ENCODE data around the gene CARD11. TPM values are rescaled to one million over a fixed set of nuclear protein-coding genes. Genes with fewer than 3 reads are reported as not detected.
A peak's percentile ranks its signal among the peaks of the same experiment; 100 is the strongest.

CARD11 gene
- total and polyA plus RNA-seq, 2 donors (not counting 1 experiment from before 2014, with no cell fraction given), result 0.02 TPM; not detected in 1

- peak; percentile 78 to 90 for DNase-seq (ENCODE audit: low read depth in 2 of 2)
- Histone ChIP-seq H3K4me1 (ENCODE audit: control insufficient read depth, extremely low read depth, insufficient read depth, low read length) (no peaks in the 10 kb centered on the region), H3K27me3 (ENCODE audit: control insufficient read depth, insufficient read depth, low read length) (no peaks in the 10 kb centered on the region), H3K4me3 (replicated peaks in 1 of 4; ENCODE audit: control extremely low read depth in 1 of 4, insufficient read depth in 1 of 4, low read depth in 3 of 4, low read length in 4 of 4) (no peak overlapping the region), H3K79me2 (ENCODE audit: control insufficient read depth, insufficient read depth, low read length) (no peaks in the 10 kb centered on the region), H3K27ac (ENCODE audit: insufficient read depth, low read length) (no peak overlapping the region), H3K36me3 (ENCODE audit: control insufficient read depth, insufficient read depth, low read length) (no peaks in the 10 kb centered on the region), H3K9me3 (ENCODE audit: control insufficient read depth, insufficient read depth, low read depth, low read length) (no peaks in the 10 kb centered on the region), H2AFZ (ENCODE audit: low read length) (no peak overlapping the region), H3K4me2 (ENCODE audit: extremely low read depth, insufficient read depth, low read length) (no peak overlapping the region), H3K9ac (ENCODE audit: insufficient read depth, low read length) (no peak overlapping the region), H4K20me1 (ENCODE audit: control insufficient read depth, extremely low read depth, insufficient read depth, low read length) (no peaks in the 10 kb centered on the region)
- TF ChIP-seq CTCF (conservative IDR thresholded peaks at IDR 0.05 in 1 of 2, IDR thresholded peaks at IDR 0.05 in 1 of 2; ENCODE audit: low read depth in 1 of 2, low read length in 2 of 2) (peak; percentile 87), EZH2 (IDR thresholded peaks at IDR 0.05; ENCODE audit: low read length, missing control alignments) (no peak)
Observed at GRCh38 chr7:2886900-2887299, 156.8 kb downstream of the CARD11 start.

GRCh38 chr7:2886391-2886790 lies 157.3 kb downstream of the CARD11 start:
- H4K20me1 ChIP-seq (ENCODE audit: control insufficient read depth, extremely low read depth, insufficient read depth, low read length), result no peaks in the 10 kb centered on the region
- H3K36me3 ChIP-seq (ENCODE audit: control insufficient read depth, insufficient read depth, low read length), result no peaks in the 10 kb centered on the region
- H3K4me1 ChIP-seq (ENCODE audit: control insufficient read depth, extremely low read depth, insufficient read depth, low read length), result no peaks in the 10 kb centered on the region
- H3K4me3 ChIP-seq (replicated peaks in 1 of 4; ENCODE audit: control extremely low read depth in 1 of 4, insufficient read depth in 1 of 4, low read depth in 3 of 4, low read length in 4 of 4), result no peak overlapping the region
- no peak overlapping the region for H3K27ac ChIP-seq (ENCODE audit: insufficient read depth, low read length)
- TF ChIP-seq CTCF (conservative IDR thresholded peaks at IDR 0.05 in 1 of 2, IDR thresholded peaks at IDR 0.05 in 1 of 2; ENCODE audit: low read depth in 1 of 2, low read length in 2 of 2) (no peak), EZH2 (IDR thresholded peaks at IDR 0.05; ENCODE audit: low read length, missing control alignments) (no peak)
- H3K27me3 ChIP-seq (ENCODE audit: control insufficient read depth, insufficient read depth, low read length), result no peaks in the 10 kb centered on the region
- H3K9me3 ChIP-seq (ENCODE audit: control insufficient read depth, insufficient read depth, low read depth, low read length), result no peaks in the 10 kb centered on the region
- H3K9ac ChIP-seq (ENCODE audit: insufficient read depth, low read length), result no peak overlapping the region
- no peak for DNase-seq (ENCODE audit: low read depth in 2 of 2)
- H2AFZ ChIP-seq (ENCODE audit: low read length), result no peak overlapping the region
- H3K79me2 ChIP-seq (ENCODE audit: control insufficient read depth, insufficient read depth, low read length), result no peaks in the 10 kb centered on the region
- H3K4me2 ChIP-seq (ENCODE audit: extremely low read depth, insufficient read depth, low read length), result no peak overlapping the region

- Histone ChIP-seq H3K79me2 (ENCODE audit: control insufficient read depth, insufficient read depth, low read length) (no peaks in the 10 kb centered on the region), H3K4me1 (ENCODE audit: control insufficient read depth, extremely low read depth, insufficient read depth, low read length) (no peaks in the 10 kb centered on the region), H3K36me3 (ENCODE audit: control insufficient read depth, insufficient read depth, low read length) (no peaks in the 10 kb centered on the region), H3K9ac (ENCODE audit: insufficient read depth, low read length) (no peak overlapping the region), H2AFZ (ENCODE audit: low read length) (no peak overlapping the region), H3K27ac (ENCODE audit: insufficient read depth, low read length) (no peak overlapping the region), H3K9me3 (ENCODE audit: control insufficient read depth, insufficient read depth, low read depth, low read length) (no peaks in the 10 kb centered on the region), H3K4me3 (replicated peaks in 1 of 4; ENCODE audit: control extremely low read depth in 1 of 4, insufficient read depth in 1 of 4, low read depth in 3 of 4, low read length in 4 of 4) (no peak overlapping the region), H4K20me1 (ENCODE audit: control insufficient read depth, extremely low read depth, insufficient read depth, low read length) (no peaks in the 10 kb centered on the region), H3K27me3 (ENCODE audit: control insufficient read depth, insufficient read depth, low read length) (no peaks in the 10 kb centered on the region), H3K4me2 (ENCODE audit: extremely low read depth, insufficient read depth, low read length) (no peak overlapping the region)
- TF ChIP-seq EZH2 (IDR thresholded peaks at IDR 0.05; ENCODE audit: low read length, missing control alignments), result no peak
- DNase-seq (ENCODE audit: low read depth in 2 of 2), result no peak
Observed at GRCh38 chr7:2884161-2884560, 159.5 kb downstream of the CARD11 start.

Measured in fibroblast of lung (primary cell).